OCI-LY1 (cell line): ENCODE results near the gene C12orf76.

ENCODE experiments used
- CTCF ChIP-seq: fragments of 200-600 bp; sonication (generic), shearing (Covaris generic); IDR thresholded peaks from 2 replicates; pipeline ENCODE4 v1.5.1; 2017; ENCODE audit warnings: mild to moderate bottlenecking, antibody characterized with exemption, low read length, moderate library complexity, mixed read lengths
- EZH2 ChIP-seq: fragments of 200-600 bp; sonication (generic), shearing (Covaris generic); IDR thresholded peaks from 2 replicates; pipeline ENCODE4 v1.8.0; 2017; ENCODE audit warnings: borderline replicate concordance, mixed run types, mild to moderate bottlenecking, antibody characterized with exemption, low read length, moderate library complexity, mixed read lengths

GRCh38 chr12:109991586-109991985, 56.7 kb downstream of the C12orf76 start:
- no peak for TF ChIP-seq CTCF
- no peak for TF ChIP-seq EZH2
